ENCODE results near the gene XRCC3.

GRCh38 chr14:103684871-103685270 lies 30.4 kb downstream of the XRCC3 start:
- TF ChIP-seq CTCF (IDR thresholded peaks at IDR 0.05) (no peak), POLR2A (IDR thresholded peaks at IDR 0.05) (no peak)

All from testis (tissue), 2 donors.